Activated T-cell treated with anti-CD3 and anti-CD28 coated beads, Interleukin-2, amount 50 U/mL, for 24 hours (primary cell): ENCODE results near the gene VTA1.

ENCODE experiments used
- DNase-seq: peaks from one replicate; pipeline ENCODE4 v3.0.0-alpha.2; 2020
- H3K27ac Mint-ChIP-seq: 2 replicates; pipeline ENCODE4 v1.8.0; 2020; ENCODE audit warnings: mild to moderate bottlenecking, mixed read lengths
- H3K27me3 Mint-ChIP-seq: 2 replicates; pipeline ENCODE4 v1.8.0; 2020; ENCODE audit warnings: mixed read lengths
- H3K36me3 Mint-ChIP-seq: 2 replicates; pipeline ENCODE4 v1.8.0; 2020; ENCODE audit warnings: low read depth, mixed read lengths
- H3K4me1 Mint-ChIP-seq: 2 replicates; pipeline ENCODE4 v1.8.0; 2020; ENCODE audit warnings: low read depth, mixed read lengths
- H3K4me3 Mint-ChIP-seq: 2 replicates; pipeline ENCODE4 v1.8.0; 2020; ENCODE audit warnings: mild to moderate bottlenecking, moderate library complexity, mixed read lengths
- H3K9me3 Mint-ChIP-seq: 2 replicates; pipeline ENCODE4 v1.8.0; 2020; ENCODE audit warnings: mixed read lengths

The VTA1 gene

DNA sequence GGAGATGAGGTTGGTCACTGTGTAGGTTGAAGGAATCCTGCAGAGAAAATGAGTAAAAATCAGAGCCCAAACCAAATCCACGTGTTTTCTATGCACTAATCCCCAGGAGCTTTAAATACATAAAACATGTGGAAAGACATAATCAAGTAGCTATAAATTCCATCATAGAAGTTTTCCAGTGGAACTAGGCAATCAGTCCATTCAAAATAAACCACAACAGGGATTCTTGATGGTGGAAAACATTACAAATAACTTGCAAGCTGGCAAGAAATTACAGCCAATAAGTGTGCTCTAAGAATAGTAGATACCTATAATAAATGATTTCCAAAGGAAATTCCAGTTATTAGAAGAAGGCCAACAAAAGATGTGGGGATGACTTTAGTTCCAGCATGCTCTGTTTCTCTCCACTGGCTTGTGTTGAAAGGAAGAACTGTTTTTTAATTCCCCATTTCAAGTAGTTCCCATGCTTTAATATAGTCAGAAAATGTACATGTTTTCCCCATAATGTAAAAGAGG lies 104.9 kb downstream of the VTA1 start:
- H3K9me3 Mint-ChIP-seq, result no peaks in the 10 kb centered on the region
- no peak overlapping the region for H3K27ac Mint-ChIP-seq
- no peak for DNase-seq
- H3K4me3 Mint-ChIP-seq, result no peak overlapping the region
- no peaks in the 10 kb centered on the region for H3K27me3 Mint-ChIP-seq
- no peaks in the 10 kb centered on the region for H3K4me1 Mint-ChIP-seq
- no peaks in the 10 kb centered on the region for H3K36me3 Mint-ChIP-seq

DNA sequence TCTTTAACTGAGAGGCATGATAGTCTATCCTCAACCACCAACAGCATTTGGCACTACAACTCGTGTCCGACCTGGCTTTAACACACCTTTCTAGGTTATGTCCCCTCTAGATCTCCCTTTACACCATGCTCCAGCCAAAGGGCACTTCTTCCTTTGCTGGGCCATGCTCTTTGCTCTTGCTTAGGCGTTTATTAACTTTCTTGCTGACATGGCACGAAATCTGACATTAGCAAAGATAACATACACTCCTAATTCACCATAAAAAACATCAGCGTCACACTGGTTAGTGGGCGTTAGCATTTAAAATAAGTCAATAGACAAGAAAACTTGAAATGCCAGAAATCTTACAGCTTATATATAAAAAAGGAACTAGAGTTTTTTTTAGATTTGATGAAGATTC lies 107.5 kb downstream of the VTA1 start:
- no peak for DNase-seq
- no peaks in the 10 kb centered on the region for H3K4me1 Mint-ChIP-seq
- H3K4me3 Mint-ChIP-seq, result no peak overlapping the region
- no peaks in the 10 kb centered on the region for H3K36me3 Mint-ChIP-seq
- no peak overlapping the region for H3K27ac Mint-ChIP-seq
- H3K27me3 Mint-ChIP-seq, result no peaks in the 10 kb centered on the region
- H3K9me3 Mint-ChIP-seq, result no peaks in the 10 kb centered on the region

- no peak overlapping the region for H3K27ac Mint-ChIP-seq
- no peaks in the 10 kb centered on the region for H3K4me1 Mint-ChIP-seq
- H3K27me3 Mint-ChIP-seq, result no peaks in the 10 kb centered on the region
- H3K4me3 Mint-ChIP-seq, result no peak overlapping the region
- H3K36me3 Mint-ChIP-seq, result no peaks in the 10 kb centered on the region
- no peaks in the 10 kb centered on the region for H3K9me3 Mint-ChIP-seq
- DNase-seq, result no peak
These were observed 108.7 kb downstream of the VTA1 start for GRCh38 chr6:142255785-142256184.

DNA sequence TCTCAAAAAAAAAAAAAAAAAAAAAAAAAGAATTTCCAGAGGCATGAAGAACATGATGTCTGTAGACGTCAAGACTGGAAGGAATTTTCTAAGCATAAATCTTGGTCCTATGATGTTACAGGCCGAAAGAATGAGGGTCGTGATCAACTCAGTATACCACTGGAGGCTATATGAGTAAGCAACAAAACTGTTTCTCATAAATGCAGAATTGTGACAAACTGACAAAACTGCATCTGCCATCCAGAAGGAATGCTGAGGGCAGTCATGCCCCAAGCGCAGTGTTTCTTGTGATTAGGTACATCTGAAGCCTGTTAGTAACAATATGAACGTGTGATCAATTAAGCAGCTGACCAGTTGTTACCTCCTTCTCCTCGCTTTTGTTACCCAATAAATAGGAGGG lies 111.2 kb downstream of the VTA1 start:
- no peaks in the 10 kb centered on the region for H3K27me3 Mint-ChIP-seq
- H3K9me3 Mint-ChIP-seq, result no peaks in the 10 kb centered on the region
- no peak overlapping the region for H3K27ac Mint-ChIP-seq
- no peaks in the 10 kb centered on the region for H3K4me1 Mint-ChIP-seq
- DNase-seq, result no peak
- H3K4me3 Mint-ChIP-seq, result no peak overlapping the region
- no peaks in the 10 kb centered on the region for H3K36me3 Mint-ChIP-seq

- Mint-ChIP-seq H3K4me1 (no peaks in the 10 kb centered on the region), H3K9me3 (no peaks in the 10 kb centered on the region), H3K36me3 (no peaks in the 10 kb centered on the region), H3K4me3 (no peak overlapping the region), H3K27ac (no peak overlapping the region), H3K27me3 (no peaks in the 10 kb centered on the region)
- DNase-seq, result no peak
These were observed 111.7 kb downstream of the VTA1 start for GRCh38 chr6:142258757-142259156.

- no peaks in the 10 kb centered on the region for H3K27me3 Mint-ChIP-seq
- H3K36me3 Mint-ChIP-seq, result no peaks in the 10 kb centered on the region
- DNase-seq, result no peak
- no peaks in the 10 kb centered on the region for H3K4me1 Mint-ChIP-seq
- H3K27ac Mint-ChIP-seq, result no peak overlapping the region
- no peak overlapping the region for H3K4me3 Mint-ChIP-seq
- no peaks in the 10 kb centered on the region for H3K9me3 Mint-ChIP-seq
These were observed 113.7 kb downstream of the VTA1 start for GRCh38 chr6:142260748-142261147.

- DNase-seq, result no peak
- H3K36me3 Mint-ChIP-seq, result no peaks in the 10 kb centered on the region
- H3K27me3 Mint-ChIP-seq, result no peaks in the 10 kb centered on the region
- no peak overlapping the region for H3K27ac Mint-ChIP-seq
- no peaks in the 10 kb centered on the region for H3K4me1 Mint-ChIP-seq
- H3K4me3 Mint-ChIP-seq, result no peak overlapping the region
- no peaks in the 10 kb centered on the region for H3K9me3 Mint-ChIP-seq
These were observed 115.2 kb downstream of the VTA1 start for GRCh38 chr6:142262231-142262630.

GRCh38 chr6:142265476-142265875 lies 118.4 kb downstream of the VTA1 start:
- Mint-ChIP-seq H3K9me3 (no peaks in the 10 kb centered on the region), H3K27ac (no peak overlapping the region), H3K27me3 (no peaks in the 10 kb centered on the region), H3K4me1 (no peaks in the 10 kb centered on the region), H3K36me3 (no peaks in the 10 kb centered on the region), H3K4me3 (no peak overlapping the region)
- no peak for DNase-seq

DNA sequence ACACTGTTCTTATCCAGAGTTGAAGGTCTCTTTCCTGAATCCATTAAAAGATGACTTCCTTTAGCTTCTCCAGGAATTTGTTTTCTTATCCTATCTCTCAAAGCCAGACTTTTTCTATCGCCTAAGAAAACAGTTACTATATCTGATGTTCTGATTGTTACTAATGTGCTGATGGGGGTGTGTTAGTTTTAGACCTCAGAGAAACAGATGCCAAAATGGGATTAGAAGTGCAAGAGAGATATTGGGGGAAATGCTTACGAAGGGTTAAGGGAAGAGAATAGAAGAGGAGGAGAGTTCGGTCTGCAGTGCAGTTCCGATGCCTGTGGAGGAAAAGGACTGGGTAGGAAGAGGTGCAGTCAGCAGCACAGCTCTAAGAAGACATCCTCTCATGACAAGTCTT lies 119.0 kb downstream of the VTA1 start:
- Mint-ChIP-seq H3K27me3 (no peaks in the 10 kb centered on the region), H3K9me3 (no peaks in the 10 kb centered on the region), H3K4me3 (no peak overlapping the region), H3K4me1 (no peaks in the 10 kb centered on the region), H3K27ac (no peak overlapping the region), H3K36me3 (no peaks in the 10 kb centered on the region)
- DNase-seq, result no peak

- no peak for DNase-seq
- H3K9me3 Mint-ChIP-seq, result no peaks in the 10 kb centered on the region
- H3K27ac Mint-ChIP-seq, result no peak overlapping the region
- no peaks in the 10 kb centered on the region for H3K27me3 Mint-ChIP-seq
- no peak overlapping the region for H3K4me3 Mint-ChIP-seq
- H3K36me3 Mint-ChIP-seq, result no peaks in the 10 kb centered on the region
- no peaks in the 10 kb centered on the region for H3K4me1 Mint-ChIP-seq
These were observed 124.4 kb downstream of the VTA1 start for GRCh38 chr6:142271476-142271875.
